GM19043 (cell line): Measurements from ENCODE around the gene SPPL3.
"Not testable (repeated sequence)": the region's sequence is repeated elsewhere in the genome, so short reads cannot be mapped to it uniquely, and the experiment has no call there.

Experiments used
- ATAC-seq: cut with Tn5 transposase; IDR thresholded peaks from one replicate; pipeline ENCODE4 v1.9.1; 2021; ENCODE audit warnings: low read depth; ENCODE audit not compliant: unreplicated experiment

SPPL3 gene, protein sequence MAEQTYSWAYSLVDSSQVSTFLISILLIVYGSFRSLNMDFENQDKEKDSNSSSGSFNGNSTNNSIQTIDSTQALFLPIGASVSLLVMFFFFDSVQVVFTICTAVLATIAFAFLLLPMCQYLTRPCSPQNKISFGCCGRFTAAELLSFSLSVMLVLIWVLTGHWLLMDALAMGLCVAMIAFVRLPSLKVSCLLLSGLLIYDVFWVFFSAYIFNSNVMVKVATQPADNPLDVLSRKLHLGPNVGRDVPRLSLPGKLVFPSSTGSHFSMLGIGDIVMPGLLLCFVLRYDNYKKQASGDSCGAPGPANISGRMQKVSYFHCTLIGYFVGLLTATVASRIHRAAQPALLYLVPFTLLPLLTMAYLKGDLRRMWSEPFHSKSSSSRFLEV

DNA sequence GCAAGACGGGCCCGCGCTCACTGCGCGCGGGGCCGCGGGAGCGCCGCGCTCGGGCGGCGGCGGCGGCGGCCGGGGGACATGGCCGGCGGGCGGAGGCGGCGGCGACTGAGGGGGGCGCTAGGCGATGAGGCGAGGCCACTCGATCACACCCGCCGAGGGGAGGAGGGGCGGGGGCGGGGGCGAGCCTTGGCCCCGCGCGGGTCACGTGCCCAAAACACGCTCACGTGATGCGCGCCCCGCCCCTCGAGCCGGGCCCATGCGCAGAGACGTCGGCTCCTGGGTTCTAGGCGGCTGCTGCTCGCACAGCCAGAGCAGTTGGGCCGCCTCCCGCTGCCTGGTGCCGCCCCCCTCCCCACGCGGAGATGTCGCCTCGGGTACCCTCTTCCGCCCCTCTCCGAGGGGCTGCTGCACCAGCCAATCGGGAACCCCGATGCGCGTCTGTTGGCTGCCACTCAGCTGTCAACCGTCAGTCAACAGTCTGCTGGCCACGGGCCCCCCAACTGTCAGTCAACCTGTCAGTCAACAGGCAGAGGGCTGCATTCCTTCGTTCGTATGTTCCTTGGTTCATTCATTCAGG, at the start of gene SPPL3:
Gene SPPL3, minus strand, starts transcription at position 162 of the 577 bp plus-strand sequence. CDS start 491 bp downstream, outside the sequence.
- peak; percentile 54 for ATAC-seq

DNA sequence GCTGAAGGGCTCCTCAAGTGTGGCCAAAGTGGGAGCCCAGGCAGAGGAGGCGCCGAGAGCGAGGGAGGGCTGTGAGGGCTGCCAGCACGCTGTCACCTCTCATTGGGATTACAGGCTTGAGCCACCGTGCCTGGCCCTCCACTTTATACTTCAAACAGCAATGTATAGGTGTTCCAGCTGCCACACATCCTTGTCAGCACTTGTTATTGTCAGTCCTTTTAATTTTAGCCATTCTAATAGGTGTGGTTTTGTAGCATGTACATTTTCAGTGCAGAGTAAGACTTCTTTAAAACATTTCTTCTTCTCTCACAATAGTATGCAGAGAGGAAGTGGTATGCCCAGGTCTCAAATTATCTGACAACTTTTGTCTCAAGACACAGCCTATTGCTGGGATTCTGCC, 46.6 kb upstream of the SPPL3 start:
- ATAC-seq = no peak

DNA sequence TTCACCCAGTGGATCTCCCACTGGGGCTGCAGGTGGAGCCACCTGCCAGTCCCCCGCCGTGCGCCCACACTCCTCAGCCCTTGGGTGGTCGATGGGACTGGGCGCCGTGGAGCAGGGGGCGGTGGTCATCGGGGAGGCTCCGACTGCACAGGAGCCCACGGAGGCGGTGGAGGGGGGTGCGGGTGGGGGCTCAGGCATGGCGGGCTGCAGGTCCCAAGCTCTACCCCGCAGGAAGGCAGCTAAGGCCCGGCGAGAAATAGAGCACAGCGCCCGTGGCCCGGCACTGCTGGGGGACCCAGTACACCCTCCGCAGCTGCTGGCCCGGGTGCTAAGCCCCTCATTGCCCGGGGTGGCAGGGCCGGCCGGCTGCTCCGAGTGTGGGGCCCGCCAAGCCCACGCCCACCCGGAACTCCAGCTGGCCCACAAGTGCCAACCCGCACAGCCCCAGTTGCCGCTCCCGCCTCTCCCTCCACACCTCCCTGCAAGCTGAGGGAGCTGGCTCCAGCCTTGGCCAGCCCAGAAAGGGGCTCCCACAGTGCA, 46.2 kb upstream of the SPPL3 start:
- not testable (repeated sequence) for ATAC-seq

DNA sequence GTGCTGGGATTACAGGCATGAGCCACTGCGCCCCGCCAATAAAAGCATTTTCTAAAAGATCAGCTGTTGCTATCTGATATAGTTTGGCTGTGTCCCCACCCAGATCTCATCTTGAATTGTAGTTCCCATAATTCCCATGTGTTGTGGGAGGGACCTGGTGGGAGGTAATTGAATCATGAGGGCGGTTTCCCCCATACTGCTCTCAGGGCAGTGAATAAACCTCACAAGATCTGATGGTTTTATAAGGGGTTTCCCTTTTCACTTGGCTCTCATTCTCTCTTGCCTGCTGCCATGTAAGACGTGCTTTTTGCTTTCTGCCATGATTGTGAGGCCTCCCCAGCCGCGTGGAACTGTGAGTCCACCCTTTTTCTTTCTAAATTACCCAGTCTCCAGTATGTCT, 41.4 kb upstream of the SPPL3 start:
- ATAC-seq = not testable (repeated sequence)

DNA sequence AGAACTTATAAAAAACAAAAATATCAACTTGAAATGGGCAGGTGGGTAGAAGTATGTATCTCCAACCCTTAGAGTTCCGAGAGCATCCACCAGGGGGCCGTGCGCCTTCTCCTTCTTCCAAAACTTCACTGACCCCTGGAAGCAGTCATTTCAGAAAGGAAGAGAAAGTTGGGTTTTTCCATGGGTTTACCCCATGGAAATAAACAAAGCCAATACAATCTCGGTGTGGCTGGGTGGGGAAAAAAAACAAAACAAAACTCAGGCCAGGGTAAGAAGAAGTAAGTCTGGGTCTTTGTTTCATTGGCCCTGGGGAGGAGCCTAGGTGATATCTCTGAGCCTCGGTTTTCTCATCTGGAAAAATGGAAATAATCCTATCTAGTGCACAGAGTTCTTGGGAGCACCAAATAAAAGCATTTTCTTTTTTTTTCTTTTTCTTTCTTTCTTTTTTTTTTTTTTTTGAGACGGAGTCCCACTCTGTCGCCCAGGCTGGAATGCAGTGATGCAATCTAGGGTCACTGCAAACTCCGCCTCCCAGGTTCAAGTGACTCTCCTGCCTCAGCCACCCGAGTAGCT, 40.6 kb upstream of the SPPL3 start:
- ATAC-seq = no peak

DNA sequence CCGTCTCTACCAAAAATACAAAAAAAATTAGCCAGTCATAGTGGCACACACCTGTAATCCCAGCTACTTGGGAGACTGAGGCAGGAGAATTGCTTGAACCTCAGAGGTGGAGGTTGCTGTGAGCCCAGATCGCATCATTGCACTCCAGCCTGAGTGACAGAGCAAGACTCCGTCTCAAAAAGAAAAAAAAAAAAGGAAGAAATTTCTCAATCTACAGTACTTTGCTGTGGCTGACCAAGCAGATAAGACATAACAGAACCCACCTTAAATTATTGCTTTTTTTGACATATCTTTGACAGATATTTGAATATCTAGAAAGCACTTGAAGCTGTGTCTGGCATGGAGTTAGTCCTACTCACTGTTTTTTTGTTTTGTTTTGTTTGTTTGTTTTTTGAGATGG, 39.3 kb upstream of the SPPL3 start:
- no peak for ATAC-seq

DNA sequence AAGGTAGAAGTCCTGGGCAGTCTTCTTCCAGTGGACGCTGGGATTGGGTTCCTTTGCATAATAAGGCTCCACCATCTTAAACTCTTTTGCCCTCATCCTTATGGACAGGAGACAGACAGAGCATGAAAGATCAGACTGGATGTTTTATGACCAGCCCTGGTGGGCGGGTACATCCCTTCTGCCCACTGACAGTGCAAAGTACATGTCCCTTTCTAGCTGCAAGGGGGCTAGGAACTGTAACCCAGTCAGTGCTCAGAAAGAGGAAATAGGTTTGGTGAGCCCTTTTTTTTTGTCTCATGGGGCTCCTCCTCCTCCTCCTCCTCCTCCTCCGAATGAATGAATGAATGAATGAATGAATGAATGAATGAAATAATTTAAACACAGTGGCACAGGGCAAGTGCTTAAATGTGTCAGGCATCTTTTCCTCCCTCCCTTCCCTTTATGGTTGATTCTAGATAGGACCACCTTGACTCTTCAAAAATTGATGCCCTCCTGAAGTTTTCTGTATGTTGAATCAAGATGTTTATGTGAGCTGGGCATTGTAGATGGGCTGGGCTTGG, 37.8 kb upstream of the SPPL3 start:
- ATAC-seq = no peak

DNA sequence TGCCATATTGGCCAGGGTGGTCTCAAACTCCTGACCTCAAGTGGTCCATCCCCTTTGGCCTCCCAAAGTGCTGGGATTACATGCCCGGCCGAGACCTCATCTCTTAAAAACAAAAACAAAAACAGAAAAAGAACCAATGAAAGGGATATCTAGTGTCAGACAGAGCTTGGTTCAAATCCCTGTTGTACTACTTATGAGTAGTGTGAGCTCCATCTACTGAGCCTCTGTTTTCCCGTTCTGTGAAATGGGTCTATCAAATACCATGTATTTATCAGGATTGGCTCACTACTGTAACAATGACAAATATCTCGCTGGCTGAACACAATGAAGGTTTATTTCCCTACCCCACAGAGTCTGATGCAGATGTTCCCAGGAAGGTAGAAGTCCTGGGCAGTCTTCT, 37.3 kb upstream of the SPPL3 start:
- no peak for ATAC-seq

DNA sequence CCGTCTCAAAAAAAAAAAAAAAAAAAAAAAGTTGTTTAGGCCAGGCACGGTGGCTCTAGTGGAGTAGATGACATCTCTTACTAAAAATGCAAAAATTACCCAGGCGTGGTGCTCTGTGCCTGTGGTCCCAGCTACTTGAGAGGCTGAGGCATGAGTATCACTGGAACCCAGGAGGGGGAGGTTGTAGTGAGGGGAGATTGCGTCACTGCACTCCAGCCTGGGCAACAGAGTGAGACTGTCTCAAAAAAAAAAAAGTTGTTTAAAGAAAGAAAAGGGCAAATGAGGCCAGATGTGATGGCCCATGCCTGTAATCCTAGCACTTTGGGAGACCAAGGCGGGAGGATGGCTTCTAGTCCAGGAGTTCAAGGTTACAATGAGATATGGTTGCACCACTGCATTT, 36.6 kb upstream of the SPPL3 start:
- no peak for ATAC-seq

DNA sequence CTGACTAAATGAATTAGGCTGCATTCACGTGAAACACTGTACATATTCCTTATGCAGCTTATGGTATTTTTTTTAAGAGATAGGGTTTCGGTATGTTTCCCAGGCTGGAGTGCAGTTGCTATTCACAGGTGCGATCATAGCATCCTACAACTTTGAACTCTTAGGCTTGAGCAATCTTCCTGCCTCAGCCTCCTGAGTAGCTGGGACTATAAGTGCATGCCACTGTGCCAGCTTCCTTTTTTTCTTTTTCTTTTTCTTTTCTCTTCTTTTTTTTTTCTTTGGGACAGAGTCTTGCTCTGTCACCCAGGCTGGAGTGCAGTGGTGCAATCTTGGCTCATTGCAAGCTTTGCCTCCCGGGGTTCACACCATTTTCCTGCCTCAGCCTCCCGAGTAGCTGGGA, 35.8 kb upstream of the SPPL3 start:
- ATAC-seq = no peak

DNA sequence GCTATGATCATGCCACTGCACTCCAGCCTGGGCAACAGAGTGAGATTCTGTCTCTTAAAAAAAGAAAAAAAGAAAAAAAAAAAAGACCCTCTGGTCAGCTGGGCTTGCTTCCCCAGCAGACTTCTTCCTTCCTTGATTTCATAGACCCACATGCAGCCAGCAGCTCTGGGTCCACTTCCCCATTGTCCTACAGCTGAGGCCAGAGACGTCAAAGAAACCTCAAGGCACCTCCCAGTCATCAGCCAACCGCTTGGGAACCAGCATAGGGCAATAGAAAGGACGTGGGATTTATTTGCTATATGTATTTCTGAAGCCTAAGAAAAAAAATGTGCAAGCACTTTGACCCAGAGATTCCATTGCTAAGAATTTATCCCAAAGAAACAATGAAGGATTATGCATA, 35.4 kb upstream of the SPPL3 start:
- no peak for ATAC-seq

DNA sequence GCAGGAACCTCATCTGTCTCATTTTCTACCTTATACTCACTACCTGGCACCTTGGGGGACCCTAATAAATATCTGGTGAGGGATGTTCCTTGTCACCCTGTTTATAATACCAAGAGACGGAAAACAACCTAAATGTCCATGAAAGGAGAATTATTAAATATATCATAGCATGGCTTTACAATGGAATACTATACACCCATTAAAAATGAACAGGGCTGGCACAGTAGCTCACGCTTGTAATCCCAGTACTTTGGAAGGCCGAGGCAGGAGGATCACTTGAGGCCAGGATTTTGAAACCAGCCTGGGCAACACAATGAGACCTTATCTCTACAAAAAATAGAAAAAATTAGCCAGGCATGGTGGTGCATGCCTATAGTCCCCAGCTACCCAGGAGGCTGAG, 34.3 kb upstream of the SPPL3 start:
- no peak for ATAC-seq

DNA sequence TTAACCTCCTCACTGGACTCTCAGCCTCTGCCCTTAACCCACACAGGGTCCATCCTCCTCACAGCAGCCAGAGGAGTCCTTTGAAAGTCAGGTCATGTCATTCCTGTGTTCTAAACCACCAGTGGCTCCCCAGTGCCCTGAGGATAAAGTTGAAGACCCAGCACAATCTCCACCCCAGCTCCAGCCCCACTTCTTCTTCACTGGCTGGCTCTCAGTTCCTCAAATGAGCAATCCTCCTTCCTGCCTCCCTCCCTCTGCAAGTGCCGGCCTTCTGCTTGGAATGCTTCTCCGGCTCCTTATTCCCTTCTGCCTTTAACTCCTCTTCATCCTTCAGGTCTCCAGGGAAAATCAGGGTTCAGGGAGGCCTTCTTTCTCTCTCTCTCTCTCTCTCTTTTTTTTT, 32.0 kb upstream of the SPPL3 start:
- ATAC-seq = no peak

DNA sequence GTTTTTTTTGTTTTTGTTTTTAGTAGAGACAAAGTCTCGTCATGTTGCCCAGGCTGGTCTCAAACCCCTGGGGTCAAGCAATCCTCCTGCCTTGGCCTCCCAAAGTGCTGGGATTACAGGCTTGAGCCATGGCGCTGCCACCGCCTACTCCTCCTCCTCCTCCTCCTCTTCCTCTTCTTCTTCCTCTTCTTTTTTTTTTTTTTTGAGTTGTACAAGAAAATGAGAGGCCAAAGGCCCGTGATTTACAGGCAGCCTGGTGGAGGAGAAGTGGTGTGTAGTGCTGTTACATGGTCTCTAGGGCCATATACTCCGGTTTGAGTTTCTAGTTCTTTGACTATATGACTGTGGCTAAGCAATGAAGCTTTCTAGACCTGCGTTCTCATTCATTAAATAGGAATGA, 29.6 kb upstream of the SPPL3 start:
- ATAC-seq = no peak

DNA sequence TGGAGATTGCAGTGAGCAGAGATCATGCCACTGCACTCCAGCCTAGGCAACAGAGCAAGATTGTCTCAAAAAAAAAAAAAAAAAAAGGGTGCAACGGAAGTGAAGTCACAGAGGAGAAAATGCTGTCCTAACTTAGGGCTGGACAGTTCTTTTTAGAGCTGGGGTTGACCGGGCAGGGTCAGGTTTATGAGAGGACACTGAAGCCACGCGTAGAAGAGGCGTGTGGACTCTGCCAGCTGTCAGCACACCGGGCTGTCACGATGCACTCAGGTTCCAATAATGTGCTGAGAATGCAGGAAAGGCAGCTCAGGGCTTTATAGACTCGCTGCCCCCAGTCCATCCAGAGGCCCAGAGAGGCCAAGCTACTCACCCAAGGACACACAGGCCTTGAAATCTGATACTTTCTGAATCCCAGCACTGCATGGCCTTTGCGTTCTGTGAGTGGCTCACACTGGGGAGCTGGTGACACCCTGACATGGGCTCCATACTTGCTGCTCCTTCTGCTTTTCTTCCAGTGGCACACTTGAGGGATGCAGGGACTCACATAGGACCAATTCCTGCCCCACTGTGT, 28.9 kb upstream of the SPPL3 start:
- ATAC-seq = no peak

DNA sequence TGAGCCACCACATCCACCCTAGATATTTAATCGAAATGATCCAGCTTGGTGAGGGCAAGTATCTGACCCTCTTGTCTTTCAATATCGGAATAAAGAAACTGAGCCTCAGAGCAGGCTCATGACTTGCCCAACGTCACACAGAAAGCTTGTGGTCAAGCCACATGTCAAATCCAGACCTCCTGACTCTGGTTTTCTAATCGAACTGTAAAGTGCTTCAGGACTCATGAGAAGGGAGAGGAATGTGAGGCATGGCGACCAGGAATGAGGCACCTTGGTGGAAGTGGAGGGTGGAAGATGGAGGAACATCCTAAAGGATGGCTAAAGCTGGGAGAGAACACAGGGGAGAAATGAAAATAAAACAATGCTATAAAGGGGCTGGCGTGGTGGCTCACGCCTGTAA, 27.9 kb upstream of the SPPL3 start:
- ATAC-seq = no peak

DNA sequence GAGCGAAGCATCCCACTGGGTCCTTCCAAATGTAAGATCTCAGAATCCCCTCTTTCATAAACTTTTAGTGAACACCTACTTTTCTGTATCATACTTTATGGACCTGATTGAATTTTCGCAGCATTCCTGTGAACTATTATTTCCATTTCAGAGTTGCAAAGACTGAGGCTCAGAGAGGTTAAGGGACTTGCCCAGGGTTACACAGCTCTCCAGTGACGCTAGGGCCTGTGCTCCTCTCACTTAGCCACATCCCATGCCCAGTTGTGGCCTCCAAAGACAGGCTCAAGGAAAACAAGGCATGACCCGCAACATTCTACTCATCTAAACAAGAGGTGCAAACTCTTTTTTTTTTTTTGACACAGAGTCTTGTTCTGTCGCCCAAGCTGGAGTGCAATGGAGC, 25.9 kb upstream of the SPPL3 start:
- no peak for ATAC-seq

DNA sequence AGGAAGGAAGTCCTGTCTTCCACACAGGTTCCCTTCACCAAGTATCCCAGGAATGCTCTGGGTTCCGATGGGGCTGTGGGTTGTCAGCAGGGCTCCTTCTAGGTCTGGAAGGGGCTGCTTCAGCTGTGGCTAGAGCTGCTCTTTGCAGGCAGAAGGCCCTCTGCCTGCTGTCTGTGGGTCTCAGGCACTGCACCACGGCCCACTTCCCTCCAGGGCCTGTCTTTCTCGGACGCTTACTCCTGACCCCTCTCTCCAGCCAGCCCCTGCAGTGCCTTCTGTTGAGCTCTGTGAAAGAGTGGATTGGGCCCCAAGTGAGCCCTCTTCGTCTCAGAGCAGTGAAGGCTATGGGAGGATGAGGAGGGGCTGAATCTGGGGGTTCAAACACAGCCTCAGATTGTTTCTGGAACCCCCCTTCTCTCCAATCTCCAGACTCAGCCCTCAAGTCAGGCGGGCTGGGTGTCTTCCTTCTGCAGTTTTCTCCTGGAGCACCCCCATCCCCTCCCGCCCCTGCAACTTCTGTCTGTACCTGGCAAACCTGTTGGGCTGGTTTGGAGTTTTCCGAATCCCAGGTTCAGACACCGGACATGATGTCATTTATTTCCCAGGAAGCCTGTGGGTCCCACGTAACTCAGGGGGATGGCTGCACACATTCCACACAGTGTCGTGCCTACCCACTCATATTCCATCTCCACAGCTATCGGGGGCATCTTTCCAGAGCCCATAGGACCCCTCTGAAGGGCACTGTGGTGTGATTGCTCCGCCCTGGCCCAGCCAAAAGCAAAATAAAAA, 24.9 kb upstream of the SPPL3 start:
- ATAC-seq = no peak

DNA sequence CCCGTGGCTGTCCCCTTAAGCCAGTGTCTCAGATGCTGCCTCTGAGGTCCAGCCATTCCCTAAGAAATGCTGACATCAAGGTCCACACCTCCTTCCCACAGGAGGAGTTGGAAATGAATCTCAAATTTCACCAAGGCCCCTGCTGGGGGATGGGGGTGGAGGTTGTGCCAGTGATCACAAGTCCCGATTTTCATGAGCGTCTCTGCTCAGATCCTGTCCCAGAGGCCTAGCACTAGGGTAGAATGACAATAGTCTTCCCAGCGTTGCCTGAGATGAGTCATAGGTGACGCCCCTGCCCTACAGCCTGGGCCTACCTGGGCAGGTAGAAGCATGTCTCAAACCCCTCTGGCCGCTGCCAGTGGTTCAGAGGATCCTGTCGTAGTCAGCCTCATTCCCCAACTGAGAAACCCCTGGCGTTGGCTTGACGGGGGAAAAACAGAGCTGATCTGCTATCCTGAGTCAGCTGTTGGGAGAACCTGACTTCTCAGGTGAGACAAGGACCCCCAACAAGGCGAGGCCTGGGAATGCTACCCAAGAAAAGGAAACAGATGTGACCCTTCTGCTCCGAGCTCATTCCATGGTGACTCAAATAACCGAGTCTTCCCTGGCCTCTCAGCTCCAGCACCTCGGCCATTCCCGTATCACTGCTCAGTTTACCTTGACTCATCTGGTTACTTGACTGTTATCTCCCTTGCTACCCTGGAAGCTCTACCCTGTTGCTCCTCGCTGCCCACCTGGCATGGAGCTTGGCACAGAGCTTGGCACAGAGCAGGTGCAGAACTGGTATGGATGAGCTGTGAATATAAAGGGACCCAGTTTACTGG, 21.8 kb upstream of the SPPL3 start:
- no peak for ATAC-seq

DNA sequence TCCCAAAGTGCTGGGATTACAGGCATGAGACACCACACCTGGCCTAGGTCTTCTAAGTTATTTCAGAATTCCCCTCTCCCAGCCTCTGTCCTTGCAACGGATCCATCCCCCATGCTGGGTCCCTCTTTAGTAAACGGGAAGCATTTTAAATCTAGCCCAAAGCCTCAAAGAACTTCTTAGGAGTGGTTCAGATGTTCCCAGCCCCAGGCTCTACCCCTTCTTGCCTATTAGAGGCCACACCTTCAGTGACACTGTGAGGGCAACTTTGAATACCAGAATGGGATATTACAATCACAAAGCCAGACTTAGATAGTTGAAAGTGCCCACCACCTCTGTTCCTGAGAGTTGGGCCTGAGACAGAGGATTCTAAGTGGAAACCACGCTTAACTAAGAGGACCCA, 18.1 kb upstream of the SPPL3 start:
- ATAC-seq = no peak
